HG02884 (cell line): ENCODE results near the gene MAB21L1.

Experiments
- ATAC-seq: cut with Tn5 transposase; IDR thresholded peaks from one replicate; pipeline ENCODE4 v1.9.1; 2021; ENCODE audit warnings: mild to moderate bottlenecking, moderate library complexity; ENCODE audit not compliant: unreplicated experiment

Gene MAB21L1

GRCh38 chr13:35480346-35480745 lies 3.9 kb upstream of the MAB21L1 start:
- ATAC-seq: no peak

DNA sequence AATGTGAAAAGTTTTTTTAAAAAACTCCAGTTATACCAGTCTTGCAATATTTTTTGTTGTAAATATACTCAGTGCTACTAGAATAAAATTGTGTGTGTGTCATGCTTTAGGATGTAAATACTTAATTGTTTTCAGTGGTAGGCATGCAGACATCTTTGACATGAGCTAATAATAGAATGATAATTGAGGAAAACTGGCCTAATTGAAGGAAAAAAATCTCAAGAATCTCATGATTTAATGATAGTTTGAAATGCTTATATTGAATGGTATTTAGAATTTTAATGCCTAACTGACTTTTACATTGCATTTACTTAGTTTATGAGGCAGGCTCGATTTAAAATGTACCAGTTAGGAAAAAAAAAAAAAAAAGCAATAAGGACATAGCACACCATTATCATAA lies 3.2 kb upstream of the MAB21L1 start:
- no peak for ATAC-seq

GRCh38 chr13:35479038-35479492 lies 2.6 kb upstream of the MAB21L1 start:
- ATAC-seq: no peak

- no peak for ATAC-seq
Measured at GRCh38 chr13:35478271-35479037, 2.0 kb upstream of the MAB21L1 start.

DNA sequence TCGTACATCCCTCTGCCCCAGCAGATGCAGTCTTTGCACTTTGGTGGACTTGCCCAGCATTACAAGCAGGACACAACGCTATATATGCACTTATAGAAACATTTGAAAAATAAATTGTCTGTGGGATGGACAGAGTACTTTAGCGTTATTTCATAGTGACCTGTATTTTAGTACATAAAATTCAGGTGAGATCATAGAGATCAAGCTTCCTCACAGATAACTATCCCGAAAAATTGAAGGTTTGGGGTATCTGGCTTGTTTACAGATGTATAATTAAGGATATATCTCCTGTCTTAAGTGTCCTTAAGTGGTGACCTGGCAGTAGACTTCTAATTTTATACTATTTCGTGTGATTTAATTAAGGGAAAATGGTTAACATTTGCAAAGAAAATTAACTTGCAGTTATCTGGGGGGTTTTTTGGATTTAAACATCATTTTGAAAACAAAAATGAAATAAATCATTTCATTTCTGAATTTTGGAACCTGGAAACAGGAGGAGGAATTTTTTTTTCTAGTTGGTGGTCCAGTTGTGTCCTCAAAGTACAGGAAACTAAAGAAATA lies 977 bp upstream of the MAB21L1 start:
- no peak for ATAC-seq

DNA sequence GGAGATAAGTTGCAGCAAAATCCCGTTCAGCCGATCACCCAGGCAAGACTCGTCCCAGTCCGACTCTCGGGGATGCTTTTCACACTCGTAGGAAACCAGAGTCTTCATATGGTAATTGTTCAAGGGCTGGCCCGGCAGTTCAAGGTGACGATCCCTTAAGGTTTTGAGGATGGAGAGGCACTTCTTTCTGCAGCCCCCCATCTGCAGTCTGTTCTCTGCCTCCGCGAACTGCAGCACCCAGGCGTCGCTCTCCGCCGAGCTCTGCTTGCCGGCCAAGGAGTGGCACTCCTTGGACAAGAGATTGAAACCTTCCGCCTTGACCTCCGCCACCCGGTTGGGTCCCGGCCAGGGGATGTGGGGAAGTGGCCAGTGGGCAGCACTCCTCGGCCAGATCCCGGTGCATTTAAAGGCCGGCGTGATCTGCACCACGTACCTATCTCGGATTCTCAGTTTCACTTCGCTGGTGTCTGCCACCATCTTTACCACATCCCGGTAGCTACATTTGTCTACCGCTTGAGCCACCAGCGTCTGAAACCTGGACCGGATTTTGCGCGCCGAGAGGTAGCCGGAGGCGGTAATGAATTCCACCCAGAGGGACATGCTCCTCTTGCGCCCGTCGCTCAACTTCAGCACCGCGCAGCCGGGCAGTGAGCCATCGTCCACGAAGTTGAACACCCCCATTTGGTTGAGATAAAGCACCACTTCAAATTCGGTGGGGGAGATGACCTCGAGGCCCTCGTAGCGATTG lies 1.1 kb downstream of the MAB21L1 start:
- no peak for ATAC-seq

- no peak for ATAC-seq
Measured at GRCh38 chr13:35474496-35475211, 1.8 kb downstream of the MAB21L1 start.

- ATAC-seq: no peak
Measured at GRCh38 chr13:35473802-35474201, 2.7 kb downstream of the MAB21L1 start.

DNA sequence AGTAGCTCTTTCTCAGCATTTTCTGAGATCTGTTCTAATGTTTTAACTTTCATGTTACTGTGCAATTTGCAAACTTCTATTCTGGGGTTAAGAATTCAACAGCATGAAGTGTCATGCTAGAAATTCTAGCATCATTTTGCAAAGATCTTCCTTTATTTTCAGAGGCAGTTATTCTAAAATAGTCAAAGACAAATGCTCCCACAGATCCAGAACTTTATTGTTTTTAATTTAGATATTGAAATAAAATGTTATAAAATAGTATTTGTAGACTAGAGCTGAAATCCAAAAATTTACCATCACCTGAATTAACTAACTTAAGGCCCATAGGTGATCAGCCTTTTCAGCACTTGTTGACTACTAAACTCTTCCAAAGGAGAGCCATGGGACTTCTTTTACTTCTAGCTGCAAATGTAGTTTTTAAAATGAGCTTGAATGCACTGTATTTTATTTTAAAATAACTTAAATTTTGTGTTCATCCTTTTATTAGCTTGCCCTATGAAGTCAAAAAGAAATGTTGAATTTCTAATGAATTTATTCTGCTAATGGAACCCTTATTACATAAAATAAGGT lies 3.2 kb downstream of the MAB21L1 start:
- no peak for ATAC-seq

GRCh38 chr13:35472323-35472881 lies 4.1 kb downstream of the MAB21L1 start:
- ATAC-seq: no peak

GRCh38 chr13:35471706-35472322 lies 4.7 kb downstream of the MAB21L1 start:
- no peak for ATAC-seq

DNA sequence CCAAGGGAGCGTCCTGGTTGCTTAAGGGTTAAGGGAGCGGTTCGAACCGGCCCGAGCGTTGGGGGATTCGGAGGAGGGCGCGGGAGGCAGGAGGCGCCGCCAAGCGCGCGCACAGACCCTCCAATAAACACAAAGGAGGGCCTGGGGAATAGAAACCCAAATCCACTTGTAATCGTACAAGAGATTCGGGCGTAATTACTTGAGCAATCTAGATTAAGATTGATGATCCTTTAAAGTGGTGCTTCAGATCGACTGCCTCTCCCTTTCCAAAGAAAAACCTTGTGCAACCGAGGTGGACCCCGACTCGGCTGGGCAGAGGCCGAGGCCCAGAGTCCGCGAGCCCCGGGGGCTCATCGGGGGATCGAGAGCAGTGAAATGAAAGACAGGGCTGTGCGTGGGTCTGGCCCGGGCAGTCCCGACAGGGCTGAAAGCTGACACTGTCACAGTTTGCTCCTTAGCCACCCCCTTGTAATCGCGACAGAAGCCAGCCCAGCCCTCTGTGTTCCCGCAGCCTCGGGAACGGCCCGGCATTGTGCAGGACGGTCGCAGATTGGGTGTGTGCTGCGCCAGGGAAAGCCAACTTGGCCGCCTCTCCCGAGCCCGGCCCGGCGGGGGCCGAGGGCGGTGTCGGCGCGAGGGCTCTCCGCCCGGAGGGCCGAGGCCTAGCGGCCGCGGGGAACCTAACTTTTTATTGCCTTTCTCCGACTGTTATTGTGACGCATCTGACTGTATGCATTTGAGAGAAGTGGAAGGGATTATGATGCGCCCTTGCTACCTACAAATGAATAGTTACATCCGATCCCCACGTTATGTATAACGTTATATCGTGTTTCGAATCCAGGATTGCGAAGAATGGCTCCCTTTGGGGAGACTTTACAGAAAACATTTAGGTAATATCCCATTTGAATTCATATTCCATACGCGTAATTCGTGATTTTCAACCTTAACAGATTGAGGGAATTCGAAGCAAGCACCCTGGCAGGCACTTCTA lies 5.5 kb downstream of the MAB21L1 start:
- no peak for ATAC-seq

DNA sequence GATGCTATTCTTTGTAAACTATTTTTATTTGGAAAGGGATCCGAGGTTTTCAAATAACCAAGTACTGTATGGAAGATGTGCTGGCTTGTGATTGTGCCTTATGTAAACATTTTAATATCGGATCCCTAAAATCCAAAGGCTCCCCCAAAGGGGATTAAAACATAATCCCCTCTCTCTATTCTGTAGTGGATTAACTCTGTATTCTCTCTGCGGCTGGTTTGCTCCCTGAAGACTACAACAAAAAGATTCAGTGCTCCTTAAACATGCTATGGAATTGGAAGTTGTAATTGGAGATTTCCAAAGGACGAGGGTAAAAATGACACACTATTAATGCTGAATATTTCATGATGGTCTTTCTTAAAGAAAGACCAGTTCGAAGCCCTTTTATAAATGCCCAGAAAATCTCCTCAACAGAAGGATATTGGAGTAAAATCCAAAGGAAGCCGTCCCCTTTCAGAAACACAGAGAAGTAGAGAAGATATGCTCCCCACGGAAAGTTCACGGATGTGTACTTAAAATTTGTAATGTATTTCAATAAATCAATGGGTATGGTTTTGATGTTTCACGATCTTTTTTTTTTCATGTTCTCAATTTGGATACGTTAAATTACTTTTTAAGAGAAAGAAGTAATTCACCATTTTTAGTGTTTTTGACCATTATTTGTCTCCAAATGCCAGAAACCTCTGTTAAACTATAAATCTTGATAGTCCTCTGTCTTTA lies 6.5 kb downstream of the MAB21L1 start:
- no peak for ATAC-seq

DNA sequence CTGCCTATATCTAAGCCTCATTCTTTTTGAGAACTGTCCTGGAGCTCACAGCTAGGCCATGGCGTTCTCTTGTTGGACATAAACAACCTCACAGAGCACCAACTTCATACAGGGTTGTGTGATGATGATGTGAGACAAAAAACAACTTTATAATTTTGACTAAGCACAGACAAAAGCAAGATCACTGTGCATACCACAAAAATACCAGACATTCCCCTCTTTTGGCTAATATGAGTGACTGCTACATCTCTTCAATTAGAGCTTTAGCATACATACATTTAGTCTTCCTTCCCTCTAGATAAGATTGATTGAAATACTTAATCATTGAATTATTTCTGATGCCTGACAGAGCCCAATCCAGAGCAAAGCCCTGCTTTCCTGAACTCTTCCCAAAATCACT lies 8.3 kb downstream of the MAB21L1 start:
- ATAC-seq: no peak

- ATAC-seq: no peak
Measured at GRCh38 chr13:35465371-35465770, 11.1 kb downstream of the MAB21L1 start.

DNA sequence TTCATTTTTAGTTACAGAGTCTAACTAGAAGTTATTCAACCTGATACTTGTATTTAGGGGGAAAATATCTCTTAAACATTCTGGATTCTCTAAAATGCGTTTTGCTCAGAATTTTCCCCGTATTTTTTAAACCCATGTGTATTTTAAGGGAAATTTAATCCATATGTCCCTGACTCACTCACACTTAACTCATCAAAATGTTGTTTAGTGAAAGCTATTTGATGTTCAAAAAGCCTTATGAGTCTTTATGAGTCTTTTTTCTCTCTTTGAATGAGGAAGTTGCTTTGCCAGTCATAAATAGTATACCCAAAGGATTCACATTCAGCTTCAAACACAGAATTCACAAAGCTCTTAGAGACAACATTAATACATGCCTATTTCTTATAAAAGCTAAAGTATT lies 16.4 kb downstream of the MAB21L1 start:
- ATAC-seq: no peak

- no peak for ATAC-seq
Measured at GRCh38 chr13:35457258-35457657, 19.2 kb downstream of the MAB21L1 start.

- no peak for ATAC-seq
Measured at GRCh38 chr13:35455022-35455421, 21.5 kb downstream of the MAB21L1 start.
